ENCODE data around the gene MYOG. TPM values are rescaled to one million over a fixed set of nuclear protein-coding genes. Genes with fewer than 3 reads are reported as not detected.

MYOG gene
- total and polyA plus RNA-seq, 12 donors: 0.11 TPM; not detected in 11

DNA sequence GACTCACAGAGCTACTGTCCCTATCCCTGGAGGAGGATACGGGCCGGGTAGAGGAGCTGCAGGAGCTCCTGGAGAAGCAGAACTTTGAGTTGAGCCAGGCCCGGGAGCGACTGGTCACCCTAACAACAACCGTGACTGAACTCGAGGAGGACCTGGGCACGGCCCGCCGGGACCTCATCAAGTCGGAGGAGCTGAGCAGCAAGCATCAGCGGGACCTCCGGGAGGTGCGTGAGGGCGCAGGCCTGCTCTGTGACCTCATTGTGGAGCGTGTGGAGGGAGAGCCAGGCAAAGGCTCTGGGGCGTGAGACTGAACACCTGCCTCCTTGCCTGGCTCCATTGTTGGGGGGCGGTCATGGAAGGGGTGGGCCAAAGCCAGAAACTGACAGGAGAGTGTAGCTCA, 40.5 kb downstream of the MYOG start:
- Histone ChIP-seq H3K4me1 (replicated peaks in 1 of 2) (peaks cover 0 to 6% of the 10 kb centered on the region in 2 donors), H3K36me3 (replicated peaks in 1 of 2) (no peaks in the 10 kb centered on the region), H3K27ac (no peak overlapping the region), H3K4me3 (no peak overlapping the region), H3K27me3 (peaks cover 12% of the 10 kb centered on the region), H3K9me3 (replicated peaks in 1 of 3) (no peaks in the 10 kb centered on the region)
- no peak for DNase-seq
- TF ChIP-seq POLR2A (IDR thresholded peaks at IDR 0.05): no peak
- TF ChIP-seq, protein P1, sequence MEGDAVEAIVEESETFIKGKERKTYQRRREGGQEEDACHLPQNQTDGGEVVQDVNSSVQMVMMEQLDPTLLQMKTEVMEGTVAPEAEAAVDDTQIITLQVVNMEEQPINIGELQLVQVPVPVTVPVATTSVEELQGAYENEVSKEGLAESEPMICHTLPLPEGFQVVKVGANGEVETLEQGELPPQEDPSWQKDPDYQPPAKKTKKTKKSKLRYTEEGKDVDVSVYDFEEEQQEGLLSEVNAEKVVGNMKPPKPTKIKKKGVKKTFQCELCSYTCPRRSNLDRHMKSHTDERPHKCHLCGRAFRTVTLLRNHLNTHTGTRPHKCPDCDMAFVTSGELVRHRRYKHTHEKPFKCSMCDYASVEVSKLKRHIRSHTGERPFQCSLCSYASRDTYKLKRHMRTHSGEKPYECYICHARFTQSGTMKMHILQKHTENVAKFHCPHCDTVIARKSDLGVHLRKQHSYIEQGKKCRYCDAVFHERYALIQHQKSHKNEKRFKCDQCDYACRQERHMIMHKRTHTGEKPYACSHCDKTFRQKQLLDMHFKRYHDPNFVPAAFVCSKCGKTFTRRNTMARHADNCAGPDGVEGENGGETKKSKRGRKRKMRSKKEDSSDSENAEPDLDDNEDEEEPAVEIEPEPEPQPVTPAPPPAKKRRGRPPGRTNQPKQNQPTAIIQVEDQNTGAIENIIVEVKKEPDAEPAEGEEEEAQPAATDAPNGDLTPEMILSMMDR (IDR thresholded peaks at IDR 0.05): no peak
- WGBS, 4 donors: 82 to 92% (median 89%) methylated on average over 11 to 17 of the region's 17 CpGs
- intact Hi-C loops (cut with DNase I): loop anchor here in 1 of 2 donors (10.0 kb wide), 1 partner anchor 69 kb away; no protein-coding TSS in a partner anchor

DNA sequence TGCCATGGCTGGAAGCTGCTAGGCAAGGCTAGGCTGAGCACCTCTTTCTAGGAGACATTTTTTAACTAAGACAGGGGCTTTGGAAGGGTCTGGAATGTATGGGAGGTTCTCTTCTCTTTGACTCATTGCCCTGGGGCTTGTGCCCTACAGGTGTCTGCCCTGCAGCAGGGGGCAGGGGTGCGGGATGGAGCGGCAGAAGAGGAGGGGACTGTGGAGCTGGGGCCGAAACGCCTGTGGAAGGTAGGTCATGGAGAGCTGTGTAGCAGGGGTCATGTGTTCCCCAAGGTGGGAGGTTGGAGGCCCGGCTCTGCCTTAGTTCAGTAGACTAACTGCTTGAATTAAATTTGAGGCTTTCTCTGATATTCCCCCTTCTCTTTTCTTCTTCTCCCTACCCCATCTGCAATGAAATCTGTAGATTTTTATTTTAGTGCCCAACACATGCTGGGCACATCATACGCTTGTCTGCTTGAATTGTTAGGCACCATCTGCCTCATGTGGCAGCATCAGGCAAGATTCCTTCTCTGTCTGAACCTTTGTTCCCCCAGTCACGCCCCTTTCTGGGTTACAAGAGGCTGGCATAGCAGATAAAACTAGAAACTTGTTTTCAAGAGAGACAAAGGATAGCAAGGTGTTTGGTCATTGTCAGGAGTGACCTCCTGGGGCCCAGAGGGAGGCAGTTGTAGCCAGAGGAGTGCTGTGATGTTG, 41.1 kb downstream of the MYOG start:
- H3K4me3 ChIP-seq: no peak overlapping the region
- TF ChIP-seq, protein P1 (IDR thresholded peaks at IDR 0.05): no peak
- TF ChIP-seq POLR2A (IDR thresholded peaks at IDR 0.05): no peak
- peaks cover 0 to 6% of the 10 kb centered on the region in 2 donors for H3K4me1 ChIP-seq (replicated peaks in 1 of 2)
- H3K36me3 ChIP-seq (replicated peaks in 1 of 2): no peaks in the 10 kb centered on the region
- no peak overlapping the region for H3K27ac ChIP-seq
- no peaks in the 10 kb centered on the region for H3K9me3 ChIP-seq (replicated peaks in 1 of 3)
- intact Hi-C loops (cut with DNase I): loop anchor here in 1 of 2 donors (10.0 kb wide), 1 partner anchor 70 kb away; no protein-coding TSS in a partner anchor
- WGBS, 4 donors: 80 to 90% (median 88%) methylated on average over 7 of the region's 7 CpGs
- H3K27me3 ChIP-seq: peaks cover 12% of the 10 kb centered on the region
- DNase-seq: no peak

DNA sequence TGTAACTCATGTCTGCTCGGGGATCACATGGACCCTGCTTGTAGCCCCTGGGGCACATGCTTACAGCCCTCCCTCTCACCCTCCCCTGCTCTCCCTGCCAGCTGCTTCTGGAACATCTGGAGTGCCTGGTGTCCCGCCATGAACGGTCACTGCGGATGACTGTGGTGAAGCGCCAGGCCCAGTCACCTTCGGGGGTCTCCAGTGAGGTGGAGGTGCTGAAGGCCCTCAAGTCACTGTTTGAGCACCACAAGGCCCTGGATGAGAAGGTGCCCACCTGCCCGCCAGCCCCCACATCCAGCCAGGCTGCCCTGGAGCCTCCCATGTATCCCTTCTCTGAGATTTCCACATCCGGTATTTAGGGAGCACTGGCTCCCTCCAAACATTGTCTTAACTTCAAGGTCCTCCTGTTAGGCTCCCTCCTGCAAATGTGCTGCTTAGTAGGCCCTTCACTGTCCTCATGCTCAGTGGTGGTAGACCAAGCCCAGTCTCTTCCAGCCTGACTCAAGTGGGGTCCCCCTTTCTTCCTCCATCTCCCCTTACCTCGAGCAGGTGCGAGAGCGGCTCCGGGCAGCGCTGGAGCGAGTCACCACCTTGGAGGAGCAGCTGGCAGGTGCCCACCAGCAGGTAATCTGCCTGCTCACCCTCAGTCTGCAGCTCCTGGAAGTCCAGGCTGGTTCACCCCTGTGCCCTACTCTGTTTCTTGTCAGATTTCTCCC, 41.8 kb downstream of the MYOG start:
- Histone ChIP-seq H3K27ac (no peak overlapping the region), H3K4me3 (no peak overlapping the region), H3K4me1 (replicated peaks in 1 of 2) (peaks cover 0 to 6% of the 10 kb centered on the region in 2 donors), H3K36me3 (replicated peaks in 1 of 2) (no peaks in the 10 kb centered on the region), H3K9me3 (replicated peaks in 1 of 3) (no peaks in the 10 kb centered on the region), H3K27me3 (peaks cover 12% of the 10 kb centered on the region)
- TF ChIP-seq POLR2A (IDR thresholded peaks at IDR 0.05): no peak
- TF ChIP-seq, protein P1 (IDR thresholded peaks at IDR 0.05): no peak
- 80 to 92% (median 87%) methylated on average over 7 to 14 of the region's 14 CpGs for WGBS, 4 donors
- intact Hi-C loops (cut with DNase I): loop anchor here in 1 of 2 donors (10.0 kb wide), 1 partner anchor 71 kb away; no protein-coding TSS in a partner anchor
- DNase-seq: no peak

DNA sequence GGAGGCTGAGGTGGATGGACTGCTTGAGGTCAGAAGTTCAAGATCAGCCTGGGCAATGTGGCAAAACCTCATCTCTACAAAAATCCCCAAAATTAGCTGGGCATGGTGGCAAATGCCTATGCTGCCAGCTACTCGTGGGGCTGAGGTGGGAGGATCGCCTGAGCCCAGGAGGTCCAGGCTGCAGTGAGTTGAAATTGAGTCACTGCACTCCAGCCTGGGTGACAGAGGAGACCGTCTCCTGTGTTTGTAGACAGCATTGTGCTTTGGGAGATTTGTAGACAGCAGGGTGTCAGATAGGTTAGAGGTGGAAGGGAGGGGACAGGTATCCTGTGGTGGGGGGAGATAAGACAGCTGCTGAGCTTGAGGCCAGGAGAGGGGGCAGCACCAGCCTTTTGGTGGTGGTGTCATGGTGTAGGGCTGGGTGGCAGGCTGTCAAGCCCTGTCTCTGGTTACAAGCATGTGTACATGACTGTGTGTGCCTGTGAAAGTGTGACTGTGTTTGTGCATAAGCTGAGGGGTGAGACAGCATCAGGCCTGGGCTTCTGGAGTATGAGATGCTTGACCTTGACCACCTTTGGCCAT, 44.4 kb downstream of the MYOG start:
- no peaks in the 10 kb centered on the region for H3K4me1 ChIP-seq (replicated peaks in 1 of 2)
- no peak overlapping the region for H3K27ac ChIP-seq
- TF ChIP-seq POLR2A (IDR thresholded peaks at IDR 0.05): no peak
- TF ChIP-seq, protein P1 (IDR thresholded peaks at IDR 0.05): no peak
- 70 to 100% (median 83%) methylated on average over 1 to 3 of the region's 3 CpGs for whole genome bisulfite sequencing, 4 donors
- no peaks in the 10 kb centered on the region for H3K36me3 ChIP-seq (replicated peaks in 1 of 2)
- H3K27me3 ChIP-seq: peaks cover 16% of the 10 kb centered on the region
- H3K4me3 ChIP-seq: no peak overlapping the region
- H3K9me3 ChIP-seq (replicated peaks in 1 of 3): no peaks in the 10 kb centered on the region
- peak in 1 of 7 donors; percentile 1 for DNase-seq
- intact Hi-C loops (cut with DNase I): loop anchor here in 1 of 2 donors (10.0 kb wide), 1 partner anchor 73 kb away; no protein-coding TSS in a partner anchor

Measured in adrenal gland (tissue), 12 donors.